Activated naive CD4-positive, alpha-beta T cell treated with anti-CD3 and anti-CD28 coated beads, Interleukin-2, amount 50 U/mL, for 16 hours (primary cell): Measurements from ENCODE around the gene PPP1R37.
A peak's percentile ranks its signal among the peaks of the same experiment; 100 is the strongest.

ENCODE experiments used
- DNase-seq: peaks from one replicate; pipeline ENCODE4 v3.0.0-alpha.2; 2020

PPP1R37 gene

DNA sequence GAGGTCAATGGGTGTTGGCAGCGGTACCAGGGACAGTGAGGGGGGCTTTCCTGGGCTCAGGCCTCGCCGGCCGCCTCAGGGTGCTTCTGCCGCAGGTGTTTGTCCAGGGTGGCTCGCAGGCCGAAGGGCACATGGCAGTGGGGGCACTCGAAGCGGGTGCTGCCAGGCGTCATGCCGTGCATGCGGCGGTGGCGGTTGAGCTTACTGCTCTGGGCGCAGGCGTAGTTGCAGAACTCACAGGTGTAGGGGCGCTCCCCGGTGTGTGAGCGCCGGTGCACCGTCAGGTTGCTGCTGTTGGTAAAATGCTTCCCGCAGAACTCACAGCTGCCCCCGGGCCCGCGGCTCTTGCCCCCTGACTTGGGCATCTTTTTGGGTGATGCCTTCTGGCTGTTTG, 21.4 kb upstream of the PPP1R37 start:
- no peak for DNase-seq

DNA sequence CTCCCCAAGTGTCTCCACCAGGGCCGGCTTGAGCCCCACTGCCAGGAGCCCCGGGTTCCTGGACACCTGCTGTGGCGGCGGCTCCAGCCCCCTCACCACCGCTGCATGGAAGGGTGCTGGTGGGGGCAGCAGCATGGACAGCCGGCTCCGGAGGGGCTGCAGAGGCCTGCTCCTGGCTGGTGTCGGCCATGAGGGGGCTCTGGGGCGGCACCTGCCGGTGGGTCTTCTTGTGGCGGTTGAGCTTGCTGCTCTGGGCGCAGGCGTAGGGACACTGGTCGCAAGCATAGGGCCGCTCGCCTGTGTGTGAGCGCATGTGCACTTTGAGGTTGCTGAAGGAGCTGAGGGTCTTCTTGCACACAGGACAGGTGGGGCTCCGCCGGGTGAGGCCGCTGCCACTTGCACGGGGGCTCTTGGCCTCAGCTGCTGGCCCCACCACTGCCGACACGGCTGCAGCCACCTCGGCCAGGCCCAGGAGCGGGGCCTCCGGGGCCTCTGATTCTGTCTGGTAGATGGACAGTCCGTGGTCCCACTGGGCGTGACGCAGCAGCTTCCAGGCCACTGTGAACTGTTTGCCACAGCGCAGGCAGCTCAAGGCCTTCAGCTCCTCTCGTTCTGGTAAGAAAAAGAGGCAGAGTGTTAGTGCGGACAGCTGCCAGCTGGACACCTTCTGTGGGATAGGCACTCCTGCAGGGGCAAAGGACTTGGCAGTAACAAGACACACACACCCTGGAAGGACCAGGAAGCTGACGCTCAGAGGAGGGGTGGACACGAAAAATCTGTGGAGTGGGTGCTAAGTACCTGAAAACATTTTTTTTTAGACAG, 20.8 kb upstream of the PPP1R37 start:
- no peak for DNase-seq

DNA sequence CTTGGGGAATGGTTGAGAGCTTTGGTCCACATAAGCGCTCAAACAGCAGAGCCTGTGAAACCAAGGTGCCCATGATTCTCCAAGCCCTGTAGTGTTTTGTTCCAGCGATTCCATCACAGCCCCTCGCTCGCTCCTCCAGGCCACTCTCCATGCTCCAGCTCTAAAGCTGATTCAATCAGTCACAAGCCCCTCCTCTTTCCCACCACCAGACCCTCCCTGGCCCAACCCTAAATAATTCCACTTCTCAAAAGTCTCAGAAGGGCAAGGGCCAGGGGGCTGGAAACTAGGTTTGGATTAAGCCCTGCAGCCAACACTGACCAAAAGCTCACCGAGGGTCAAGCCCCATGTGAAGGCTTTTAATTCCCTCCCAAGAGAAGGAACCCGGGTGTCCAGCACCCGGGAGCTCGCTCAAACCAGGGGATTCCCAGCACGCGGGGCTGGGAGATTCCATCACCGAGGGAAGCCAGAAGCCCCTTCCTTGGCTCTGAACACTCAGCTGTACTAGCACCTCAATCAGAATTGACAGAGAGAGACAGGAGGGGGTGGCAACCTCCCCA, 18.2 kb upstream of the PPP1R37 start:
- no peak for DNase-seq

DNA sequence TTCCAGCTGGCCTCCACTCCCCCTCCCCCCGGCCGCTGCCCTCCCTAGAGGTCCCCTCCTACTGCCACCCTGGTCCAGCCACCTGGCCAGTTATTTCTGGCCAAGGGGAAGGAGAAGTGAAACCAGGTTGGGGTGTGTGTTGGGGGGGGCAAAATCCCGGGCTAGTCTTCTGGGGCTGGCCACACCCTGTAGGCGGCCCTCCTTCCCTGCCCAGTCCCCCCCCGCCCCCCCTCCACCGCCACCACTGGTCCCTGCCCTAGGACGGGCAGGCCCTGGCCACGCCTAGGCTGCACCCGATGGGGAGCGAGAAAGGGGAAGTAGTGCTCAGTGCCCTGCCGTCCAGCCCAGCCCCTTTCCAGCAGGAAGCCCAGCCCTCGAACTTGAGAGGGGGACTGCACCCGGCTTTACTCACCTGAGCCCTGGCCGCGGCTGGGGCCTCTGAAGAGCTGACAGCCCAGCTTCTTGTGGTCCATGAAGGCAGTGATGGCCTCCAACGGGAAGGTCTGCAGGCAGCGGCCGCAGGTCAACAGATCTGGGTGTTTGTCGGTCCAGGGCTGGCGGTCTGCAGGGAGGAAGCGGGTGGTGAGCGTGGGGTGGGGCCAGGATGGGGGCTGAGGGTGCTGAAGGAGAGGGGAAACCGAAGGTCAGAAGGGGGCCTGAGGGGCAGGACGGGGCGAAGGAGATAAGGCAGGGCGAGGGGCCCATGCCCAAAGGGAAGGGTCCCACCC, 17.5 kb upstream of the PPP1R37 start:
- DNase-seq, result no peak

DNA sequence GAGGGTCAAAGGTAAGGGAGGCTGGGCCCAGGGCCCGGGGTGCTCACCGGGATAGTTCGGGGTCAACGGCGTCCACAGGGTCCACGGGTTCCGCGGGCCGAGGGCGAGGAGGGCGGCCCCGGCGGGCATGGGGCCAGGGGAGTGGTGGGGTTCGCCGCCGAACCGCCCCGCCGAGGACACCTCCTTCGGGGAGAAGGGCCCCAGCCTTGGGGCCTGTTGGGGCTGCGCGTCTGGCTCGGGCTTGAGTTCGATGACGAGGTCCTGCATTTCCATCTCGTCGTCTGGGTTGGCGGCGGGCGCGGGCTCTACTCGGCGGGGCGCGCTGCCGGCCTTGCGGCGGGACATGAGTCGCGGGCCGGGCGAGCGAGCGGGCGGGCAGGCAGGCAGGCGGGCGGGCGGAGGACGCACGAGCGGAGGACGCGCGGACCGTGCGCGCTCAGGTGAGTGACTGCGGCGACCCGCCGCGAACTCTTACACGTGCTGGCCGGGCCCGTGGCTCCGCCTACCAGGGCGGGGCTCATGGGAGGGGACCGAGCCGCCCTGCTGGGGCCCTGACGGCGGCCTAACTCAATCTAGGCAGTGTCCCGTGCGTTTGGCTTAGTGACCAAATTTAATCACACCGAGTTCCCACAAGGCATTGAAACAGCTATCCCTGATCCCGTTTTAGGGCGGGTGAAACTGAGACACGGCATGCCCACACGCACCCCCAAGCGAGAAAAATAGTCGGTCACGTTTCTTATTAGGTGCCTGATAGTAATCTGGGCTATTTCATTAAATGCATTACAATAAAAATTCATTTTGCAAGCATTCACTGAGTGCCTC, 16.7 kb upstream of the PPP1R37 start, which contains the start of gene ZNF296:
Gene ZNF296, minus strand, starts transcription at position 450 of the 822 bp plus-strand sequence. Its CDS starts 105 bp downstream, at position 345.
- DNase-seq, result peak; percentile 86

DNA sequence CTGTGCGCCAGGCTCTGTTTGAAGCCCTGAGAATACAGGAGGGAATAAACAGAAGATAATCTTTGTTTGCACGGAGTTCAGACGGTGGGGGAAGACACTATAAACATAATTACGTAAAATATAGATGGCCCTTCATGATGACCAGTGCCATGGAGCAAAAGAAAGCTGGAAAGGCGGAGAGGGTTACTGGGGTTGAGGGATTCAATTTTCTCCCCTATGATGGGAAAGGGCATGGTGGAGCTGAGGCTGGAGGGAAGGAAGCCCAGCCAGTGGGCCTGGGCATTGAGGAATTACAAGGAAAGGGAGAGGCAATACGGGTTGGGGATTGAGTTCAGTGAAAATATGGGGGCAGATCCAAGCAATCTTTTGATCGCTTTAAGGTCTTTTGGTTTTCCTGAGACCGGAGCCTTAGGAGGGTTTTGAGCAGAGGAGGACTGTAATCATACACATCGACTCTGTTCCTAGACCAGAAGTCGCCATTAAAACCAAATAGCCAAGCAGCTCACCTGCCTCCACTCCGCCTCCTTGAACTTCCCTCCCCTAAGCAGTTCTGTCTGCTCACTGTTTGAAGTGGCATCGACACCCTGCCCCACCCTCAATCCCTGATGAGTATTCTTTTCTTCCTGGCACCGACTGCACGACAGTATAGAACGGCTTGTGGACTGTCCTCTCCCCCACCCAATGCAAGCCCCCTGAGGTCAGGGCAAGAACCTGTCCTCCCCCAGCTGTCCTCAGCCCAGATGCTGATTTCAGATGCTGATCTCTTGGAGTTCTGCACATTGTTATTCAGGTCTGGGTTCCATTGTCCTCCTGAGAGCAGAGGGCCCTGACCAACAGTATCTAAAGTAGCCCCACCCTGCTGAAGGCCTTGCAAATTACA, 15.9 kb upstream of the PPP1R37 start:
- DNase-seq, result no peak

DNA sequence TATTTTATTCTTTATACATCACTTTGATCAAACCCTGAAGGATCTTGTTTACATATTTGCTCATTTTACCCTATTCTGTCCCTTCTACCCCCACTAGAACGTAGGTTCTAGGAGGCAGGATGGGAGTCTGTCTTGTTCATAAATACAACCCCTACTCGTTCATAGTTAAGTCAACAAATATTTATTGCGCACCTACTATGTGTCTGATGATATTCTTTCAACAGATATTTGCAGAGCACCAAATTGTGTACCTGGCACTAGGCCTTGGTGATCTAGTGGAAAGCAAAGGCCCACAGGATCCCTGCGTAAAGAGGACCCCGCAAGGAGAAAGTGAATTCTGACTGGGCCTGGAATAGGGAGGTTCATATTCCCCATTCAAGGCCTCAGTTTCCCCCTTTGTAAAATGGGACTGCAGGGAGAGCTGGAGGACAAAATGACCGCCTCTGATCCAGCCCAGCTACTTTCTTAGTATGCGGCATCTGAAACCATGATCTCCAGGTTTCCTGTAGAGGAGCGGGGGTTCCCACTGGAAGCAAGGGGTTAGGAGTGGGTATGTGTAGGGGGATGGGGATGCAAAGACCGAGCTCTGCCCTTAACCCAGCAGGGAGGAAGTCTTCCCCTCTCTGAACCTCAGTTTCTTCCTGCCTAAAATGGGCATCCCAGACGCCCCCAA, 14.5 kb upstream of the PPP1R37 start:
- DNase-seq, result no peak

DNA sequence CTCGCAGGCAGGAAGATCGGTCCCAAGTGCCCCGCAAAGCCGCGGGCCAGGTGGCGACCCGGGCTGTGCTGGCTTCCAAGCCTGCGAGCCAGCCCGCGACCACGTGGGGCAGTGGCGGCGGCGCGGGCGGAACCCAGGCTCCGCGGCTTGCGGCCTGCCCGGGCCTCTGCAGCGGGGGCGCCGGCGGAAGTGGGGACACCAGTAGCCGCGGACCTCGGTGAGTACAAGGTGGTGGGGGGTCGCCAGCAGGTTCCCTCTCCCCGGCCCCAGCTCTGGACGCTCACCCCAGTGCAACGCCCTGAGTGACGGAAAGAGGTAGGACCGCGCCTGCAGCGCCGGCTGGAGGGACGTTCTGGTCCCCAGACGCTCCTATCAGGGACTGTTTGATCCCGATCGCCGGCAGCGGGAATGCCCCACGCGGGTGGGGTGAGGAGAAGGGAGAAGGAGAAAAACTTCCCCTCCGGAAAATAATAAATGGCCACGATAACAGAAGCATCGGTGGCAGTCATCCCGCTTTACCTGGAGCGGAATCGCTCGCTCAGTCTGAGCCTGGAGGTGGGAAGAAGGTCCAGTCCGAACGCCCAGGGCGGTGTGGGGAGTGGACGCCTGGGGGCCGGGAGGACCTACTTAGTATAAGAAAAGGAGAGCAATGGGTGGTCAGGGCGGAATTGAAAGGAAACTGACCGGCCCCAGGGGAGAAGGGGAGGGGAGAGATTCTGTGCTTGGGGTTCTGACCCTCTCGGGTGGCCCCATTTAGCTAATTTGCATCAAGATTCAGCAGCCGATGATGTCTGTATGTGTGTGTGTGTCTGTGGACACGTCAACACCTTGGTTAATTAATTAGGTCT, 13.7 kb upstream of the PPP1R37 start, which contains the start of gene GEMIN7:
Gene GEMIN7, plus strand, starts transcription at position 198 of the 848 bp plus-strand sequence. CDS start 10,855 bp downstream, outside the sequence.
- peak; percentile 85 for DNase-seq

DNA sequence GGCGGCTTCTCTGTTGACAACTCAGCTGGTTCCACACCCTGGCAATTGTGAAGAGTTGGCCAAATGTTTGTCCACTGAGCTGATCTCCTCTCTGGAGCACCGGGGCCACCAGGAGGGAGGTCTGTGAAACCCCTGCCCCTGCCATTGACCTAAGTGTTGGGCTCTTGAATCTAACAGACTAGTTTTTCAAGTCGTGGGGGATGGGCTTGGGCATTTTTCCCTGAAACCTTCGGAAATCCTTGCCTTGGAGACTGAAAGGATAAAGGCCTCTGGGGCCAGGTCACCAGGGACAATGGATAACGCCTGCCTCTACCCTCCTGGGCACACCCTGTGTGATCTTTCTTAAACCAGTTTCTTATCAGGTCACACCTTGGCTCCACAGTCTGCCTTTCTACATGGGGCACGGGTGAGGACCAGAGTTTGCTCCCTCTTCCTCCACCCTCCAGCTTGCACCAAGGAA, 13.0 kb upstream of the PPP1R37 start:
- no peak for DNase-seq

DNA sequence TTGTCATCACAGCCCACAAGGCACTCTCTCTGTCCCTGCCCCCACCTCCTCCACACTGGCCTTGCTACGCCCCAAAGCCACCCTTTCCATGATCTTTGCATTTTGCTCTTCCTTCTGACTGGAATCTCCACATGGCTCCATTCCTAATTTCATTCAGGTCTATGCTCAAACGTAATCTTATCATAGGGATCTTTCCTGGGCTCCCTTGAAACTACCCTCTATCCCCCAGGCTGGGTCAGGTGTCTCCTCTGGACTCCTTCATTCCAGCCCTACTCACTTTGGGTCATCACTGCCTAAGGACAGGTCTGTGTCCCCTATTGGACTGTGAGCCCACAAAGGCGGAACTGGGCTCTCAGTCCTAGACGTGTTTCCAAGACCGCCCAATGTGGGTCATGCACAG, 10.8 kb upstream of the PPP1R37 start:
- DNase-seq, result no peak

DNA sequence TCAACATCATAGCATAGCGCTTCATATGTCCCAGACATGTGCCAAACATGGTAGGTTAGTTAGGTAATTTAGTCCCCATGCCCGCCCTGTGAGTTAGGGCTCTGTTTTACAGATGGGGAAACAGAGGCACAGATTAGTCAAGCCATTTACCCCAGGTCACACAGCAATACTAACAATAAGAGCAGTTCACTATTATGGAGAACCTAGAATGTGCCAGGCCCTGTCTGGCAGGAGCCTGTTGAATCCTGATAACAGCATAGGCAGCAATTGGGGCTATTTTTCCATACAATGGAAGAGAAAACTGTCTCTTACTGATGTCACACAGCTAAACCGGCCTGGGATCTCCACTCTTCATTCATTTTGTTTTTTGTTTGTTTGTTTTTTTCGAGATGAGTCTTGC, 6.5 kb upstream of the PPP1R37 start:
- DNase-seq, result no peak

DNA sequence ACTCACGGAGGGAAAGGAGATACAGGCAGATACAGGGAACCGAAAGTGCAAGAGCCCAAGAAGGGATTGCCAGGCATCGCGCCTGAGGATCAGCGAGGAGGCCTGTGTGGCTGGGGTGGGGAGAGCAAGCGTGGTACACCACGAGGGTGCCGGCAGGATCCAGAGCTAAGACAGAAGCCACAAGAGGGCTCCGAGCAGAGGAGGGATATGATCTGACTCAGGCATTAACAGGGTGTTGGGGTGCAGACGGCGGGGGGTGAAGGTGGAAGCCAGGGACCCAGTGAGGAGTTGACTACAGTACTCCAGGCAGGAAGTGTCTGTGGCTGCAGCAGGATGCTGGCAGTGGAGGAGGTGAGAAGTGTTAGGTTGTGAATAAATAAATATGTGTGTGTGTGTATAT, 5.4 kb upstream of the PPP1R37 start:
- DNase-seq, result peak; percentile 27

DNA sequence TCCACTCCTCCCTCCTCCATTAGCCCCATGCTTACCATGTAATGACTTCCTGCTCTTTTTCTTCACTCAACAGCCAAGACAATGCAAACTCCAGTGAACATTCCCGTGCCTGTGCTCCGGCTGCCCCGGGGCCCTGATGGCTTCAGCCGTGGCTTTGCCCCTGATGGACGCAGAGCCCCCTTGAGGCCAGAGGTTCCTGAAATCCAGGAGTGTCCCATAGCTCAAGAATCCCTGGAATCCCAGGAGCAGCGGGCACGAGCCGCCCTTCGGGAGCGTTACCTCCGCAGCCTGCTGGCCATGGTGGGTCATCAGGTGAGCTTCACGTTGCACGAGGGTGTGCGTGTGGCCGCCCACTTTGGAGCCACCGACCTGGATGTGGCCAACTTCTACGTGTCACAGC, 2.9 kb upstream of the PPP1R37 start:
- no peak for DNase-seq

DNA sequence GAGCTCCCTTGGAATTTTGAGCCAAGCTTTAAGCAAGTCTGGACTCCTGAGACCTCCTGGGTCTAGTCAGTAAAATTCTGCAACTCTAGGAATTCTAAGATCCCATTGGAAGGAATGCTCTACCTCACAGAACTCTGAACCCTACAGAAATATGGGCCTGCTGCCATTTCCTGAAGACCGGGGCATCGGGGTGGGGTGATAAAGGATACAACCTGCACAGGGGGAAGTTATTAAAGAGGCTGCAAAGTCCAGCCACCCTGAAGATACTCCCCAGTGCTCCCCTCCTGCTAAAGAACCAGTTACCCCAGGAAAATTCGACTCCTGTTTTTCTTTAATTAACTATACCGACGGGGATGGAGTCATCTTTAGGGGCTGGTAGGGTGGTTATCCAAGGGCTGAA, 2.4 kb upstream of the PPP1R37 start:
- no peak for DNase-seq

DNA sequence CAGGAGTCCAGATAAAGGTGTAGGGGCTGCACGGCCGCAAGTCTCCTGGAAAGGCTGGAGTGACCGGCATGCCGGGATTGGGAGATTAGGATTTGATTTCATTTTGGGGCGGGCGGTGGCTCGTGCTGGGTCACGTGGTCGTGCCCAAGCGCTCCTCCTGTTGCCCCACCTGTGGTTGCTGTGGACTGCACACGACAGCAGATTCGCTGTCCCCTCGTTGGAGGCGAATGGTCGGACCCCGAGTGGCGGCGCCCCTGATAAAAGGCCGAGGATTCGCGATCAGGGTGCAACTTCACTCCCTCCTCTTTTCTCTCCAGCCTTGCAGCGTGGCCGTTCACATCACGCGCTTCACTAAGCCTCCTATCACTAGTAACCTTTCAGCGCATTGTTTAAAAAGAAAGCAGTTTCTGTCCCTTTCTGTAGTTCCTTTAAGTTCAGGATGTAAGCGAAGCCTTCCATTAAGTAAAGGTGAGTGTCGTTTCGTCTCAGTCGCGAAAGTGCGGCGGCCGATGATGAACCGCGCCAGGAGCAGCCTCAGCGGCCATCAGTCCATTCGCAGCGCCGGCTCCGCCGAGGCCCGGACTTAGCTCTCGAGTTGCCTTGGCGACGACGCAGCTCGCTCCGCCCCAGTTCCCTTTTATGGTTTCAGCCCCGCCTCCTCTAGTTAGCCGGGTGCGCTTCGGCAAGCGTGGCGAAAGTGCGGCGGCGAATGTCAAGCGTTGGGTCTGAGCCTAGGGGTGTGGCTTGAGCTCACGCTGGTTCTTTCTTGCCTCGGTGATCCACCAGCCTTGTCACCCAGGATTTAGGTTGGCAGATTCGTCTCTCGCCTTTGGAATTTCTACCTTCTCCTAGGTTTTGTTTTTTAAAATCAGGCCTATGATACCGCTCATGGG, 1.7 kb upstream of the PPP1R37 start:
- DNase-seq, result peak; percentile 91

DNA sequence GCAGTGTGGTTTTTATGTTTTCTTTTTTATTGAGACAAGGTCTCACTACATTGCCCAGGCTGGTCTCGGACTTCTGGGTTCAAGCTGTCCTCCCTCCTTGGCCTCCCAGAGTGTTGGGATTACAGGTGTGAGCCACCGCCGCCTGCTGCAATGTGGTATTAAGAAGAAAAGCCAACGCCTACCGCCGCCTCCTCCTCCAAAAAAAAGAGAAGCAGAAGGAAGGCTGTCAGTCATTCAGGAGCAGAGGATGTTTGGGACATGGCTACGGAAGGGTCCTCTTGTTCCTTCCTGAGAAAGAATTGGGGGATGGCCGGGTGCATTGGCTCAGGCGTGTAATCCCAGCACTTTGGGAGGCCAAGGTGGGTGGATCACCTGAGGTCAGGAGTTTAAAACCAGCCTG, 1.2 kb downstream of the PPP1R37 start:
- DNase-seq, result no peak

DNA sequence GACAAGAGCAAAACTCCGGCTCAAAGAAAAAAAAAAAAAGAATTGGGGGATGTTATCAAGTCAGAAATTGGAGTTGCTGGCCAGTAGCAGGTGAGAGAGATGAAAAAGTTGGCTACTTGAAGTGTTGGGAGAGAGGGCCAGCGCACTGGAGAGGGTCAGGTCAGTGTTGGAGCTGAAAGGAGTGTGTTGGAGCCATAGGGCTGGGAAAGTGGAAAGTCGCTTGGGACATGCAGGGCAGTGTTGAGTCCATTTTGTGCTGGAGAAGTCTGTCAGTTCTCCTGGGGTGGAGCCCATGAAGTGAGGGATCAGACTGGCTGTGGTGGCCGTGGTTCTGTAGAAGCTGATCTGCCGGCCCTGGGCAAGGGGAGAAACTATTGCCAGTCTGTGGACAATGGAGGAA, 1.7 kb downstream of the PPP1R37 start:
- no peak for DNase-seq

DNA sequence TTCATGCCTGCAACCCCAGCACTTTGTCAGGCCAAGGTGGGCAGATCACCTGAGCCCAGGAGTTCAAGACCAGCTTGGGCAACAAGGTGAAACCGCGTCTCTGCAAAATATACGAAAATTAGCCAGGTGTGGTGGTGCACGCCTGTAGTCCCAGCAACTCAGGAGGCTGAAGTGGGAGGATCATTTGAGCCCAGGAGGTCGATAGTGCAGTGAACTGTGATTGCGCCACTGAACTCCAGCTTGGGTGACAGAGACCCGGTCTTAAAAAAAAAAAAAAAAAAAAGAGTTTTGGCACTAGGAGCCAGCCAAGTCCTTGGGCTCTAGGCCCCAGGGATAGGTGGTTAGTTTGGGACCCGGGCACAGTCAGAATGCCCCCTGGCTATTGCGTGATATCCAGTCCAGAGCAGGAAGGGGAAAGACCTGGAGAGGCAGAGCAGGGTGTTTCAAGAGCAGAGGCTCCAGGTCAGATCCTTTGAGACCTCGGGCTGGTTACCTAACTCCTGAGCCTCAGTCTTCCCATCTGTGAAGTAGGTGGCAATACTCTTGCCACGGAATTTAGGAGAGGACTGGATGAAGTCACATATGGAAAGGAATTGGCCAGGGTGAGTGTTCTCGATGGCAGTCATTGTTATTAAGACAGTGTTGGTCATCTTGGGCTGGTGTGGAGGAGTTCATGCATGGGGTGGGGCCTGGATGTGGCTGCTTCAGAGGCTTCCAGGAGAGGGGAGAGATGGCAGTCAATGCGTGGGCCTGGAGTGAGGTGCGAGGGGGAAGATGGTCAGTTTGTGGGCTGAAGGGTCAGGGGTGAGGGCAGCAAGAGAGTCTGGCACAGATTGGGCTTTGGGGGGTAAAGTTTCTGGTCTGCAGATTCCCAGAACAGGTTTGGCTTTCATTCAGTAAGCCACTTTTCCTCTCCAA, 2.8 kb downstream of the PPP1R37 start:
- no peak for DNase-seq
